HepG2 (cell line): ENCODE results near the gene CCT4. TPM values are rescaled to one million over a fixed set of nuclear protein-coding genes. Genes with fewer than 3 reads are reported as not detected.

Experiments used
- FOXJ3 ChIP-seq: sonication (generic); formaldehyde crosslinking; IDR thresholded peaks from 2 replicates; pipeline ENCODE4 v1.4.0; 2020; ENCODE audit warnings: missing genetic modification reagents, mild to moderate bottlenecking, borderline replicate concordance
- GRHL1 ChIP-seq: sonication (generic); formaldehyde crosslinking; conservative IDR thresholded peaks from 2 replicates; pipeline ENCODE4 v1.8.0; 2022; ENCODE audit warnings: missing genetic modification reagents
- MED13 ChIP-seq: sonication (generic); formaldehyde crosslinking; IDR thresholded peaks from 2 replicates; pipeline ENCODE4 v1.5.0; 2020; ENCODE audit warnings: missing genetic modification reagents
- MZF1 ChIP-seq: sonication (generic); formaldehyde crosslinking; IDR thresholded peaks from 2 replicates; pipeline ENCODE4 v1.8.1; 2023; ENCODE audit warnings: mild to moderate bottlenecking, missing genetic modification reagents, borderline replicate concordance
- NFKBIZ ChIP-seq: IDR thresholded peaks from 2 replicates; pipeline ENCODE4 v1.6.1; 2018; ENCODE audit warnings: missing genetic modification reagents, missing compliant biosample characterization
- NKX3-1 ChIP-seq: sonication (generic); formaldehyde crosslinking; IDR thresholded peaks from 2 replicates; pipeline ENCODE4 v1.5.0; 2020; ENCODE audit warnings: missing genetic modification reagents
- NR2C2 ChIP-seq: sonication (generic); formaldehyde crosslinking; IDR thresholded peaks from 2 replicates; pipeline ENCODE4 v1.4.0; 2020; ENCODE audit warnings: missing genetic modification reagents, mild to moderate bottlenecking, moderate library complexity, borderline replicate concordance
- PRDM10 ChIP-seq: sonication (generic); formaldehyde crosslinking; IDR thresholded peaks from 2 replicates; pipeline ENCODE4 v1.4.0; 2020; ENCODE audit warnings: low read depth, missing genetic modification reagents
- PRMT3 ChIP-seq: sonication (generic); formaldehyde crosslinking; IDR thresholded peaks from 2 replicates; pipeline ENCODE4 v1.8.1; 2022; ENCODE audit warnings: low read depth, mild to moderate bottlenecking, moderate library complexity, missing genetic modification reagents, borderline replicate concordance
- TAF1 ChIP-seq: sonication (generic); formaldehyde crosslinking; IDR thresholded peaks from 2 replicates; pipeline ENCODE4 v1.4.0; 2020; ENCODE audit warnings: missing genetic modification reagents
- TGIF2 ChIP-seq: IDR thresholded peaks from 2 replicates; pipeline ENCODE4 v1.6.1; 2016; ENCODE audit warnings: control low read depth, missing compliant biosample characterization
- THAP7 ChIP-seq: sonication (generic); formaldehyde crosslinking; IDR thresholded peaks from 2 replicates; pipeline ENCODE4 v1.8.1; 2023; ENCODE audit warnings: mild to moderate bottlenecking, missing genetic modification reagents
- TOE1 ChIP-seq: sonication (generic); formaldehyde crosslinking; IDR thresholded peaks from 2 replicates; pipeline ENCODE4 v1.4.0; 2020; ENCODE audit warnings: mild to moderate bottlenecking, missing genetic modification reagents
- ZBTB3 ChIP-seq: sonication (generic); formaldehyde crosslinking; IDR thresholded peaks from 2 replicates; pipeline ENCODE4 v1.4.0; 2020; ENCODE audit warnings: low read depth, mild to moderate bottlenecking, moderate library complexity, missing genetic modification reagents, borderline replicate concordance
- ZBTB7A ChIP-seq: sonication (generic); formaldehyde crosslinking; IDR thresholded peaks from 2 replicates; pipeline ENCODE4 v1.8.0; 2022; ENCODE audit warnings: mild to moderate bottlenecking, missing genetic modification reagents
- ZNF34 ChIP-seq: sonication (generic); formaldehyde crosslinking; IDR thresholded peaks from 2 replicates; pipeline ENCODE4 v1.4.0; 2020; ENCODE audit warnings: mild to moderate bottlenecking, missing genetic modification reagents, borderline replicate concordance
- ZNF350 ChIP-seq: sonication (generic); formaldehyde crosslinking; IDR thresholded peaks from 2 replicates; pipeline ENCODE4 v1.4.0; 2020; ENCODE audit warnings: mild to moderate bottlenecking, low read depth, missing genetic modification reagents, borderline replicate concordance
- ZNF605 ChIP-seq: sonication (generic); formaldehyde crosslinking; IDR thresholded peaks from 2 replicates; pipeline ENCODE4 v1.8.0; 2022; ENCODE audit warnings: mild to moderate bottlenecking, missing genetic modification reagents
- ZNF749 ChIP-seq: sonication (generic); formaldehyde crosslinking; IDR thresholded peaks from 2 replicates; pipeline ENCODE4 v1.8.0; 2022; ENCODE audit warnings: mild to moderate bottlenecking, missing genetic modification reagents, moderate library complexity, borderline replicate concordance
- polyA plus RNA-seq, 8 experiments: library from polyadenylated mRNA; depleted of rRNA in 3 of 8; stranded (reverse) in 7 of 8; unstranded in 1 of 8; fragments of >200 nt; fragmentation: Illumina TruSeq in 4 of 8; extraction: Trizol in 4 of 8; gene quantifications; 2 replicates each; pipeline versions ENCODE4 v1.2.1 to v1.2.3, GENCODE V29; 2011 to 2016; ENCODE audit warnings: low read depth in 4 of 8, missing spikeins in 1 of 8, mixed read lengths in 1 of 8; ENCODE audit not compliant: insufficient read depth in 1 of 8
- total RNA-seq, 5 experiments: library from RNA; depleted of rRNA; stranded (reverse); fragments of >200 nt; fragmentation: Illumina TruSeq; extraction: Trizol; gene quantifications; 2 replicates each; pipeline ENCODE4 v1.2.3, GENCODE V29; 2016; ENCODE audit warnings: low read depth in 1 of 5

The CCT4 gene
- total and polyA plus RNA-seq, 2 of the 13 experiments (the other 11 are each of a cell fraction or from before 2014, with no cell fraction given) = 138 to 340 TPM

GRCh38 chr2:61905372-61906185 lies 17.1 kb upstream of the CCT4 start, which contains the start of gene COMMD1 (continued):
- TF ChIP-seq GRHL1 (no peak), ZBTB3 (CRISPR knock-in tag) (no peak), MZF1 (CRISPR knock-in tag) (no peak), ZBTB7A (CRISPR knock-in tag) (no peak), TAF1 (peak; percentile 97), ZNF34 (CRISPR knock-in tag) (no peak), TOE1 (CRISPR knock-in tag) (0 out of 2 replicates have a peak, but pooled peaks have one; percentile 75), THAP7 (CRISPR knock-in tag) (peak; percentile 78), ZNF605 (peak; percentile 97), NKX3-1 (no peak), ZNF350 (peak; percentile 96), TGIF2 (CRISPR knock-in tag) (peak; percentile 84; the same call in 1 of the 2 replicates), NFKBIZ (CRISPR knock-in tag) (peak; percentile 67; the same call in 1 of the 2 replicates), NR2C2 (peak; percentile 82), MED13 (CRISPR knock-in tag) (no peak), ZNF749 (CRISPR knock-in tag) (peak; percentile 40; the same call in 1 of the 2 replicates), FOXJ3 (CRISPR knock-in tag) (peak; percentile 58; the same call in 1 of the 2 replicates), PRDM10 (peak; percentile 58; the same call in 1 of the 2 replicates), PRMT3 (CRISPR knock-in tag) (no peak)
